Measurements from ENCODE around the gene PTX4. TPM values are rescaled to one million over a fixed set of nuclear protein-coding genes. Genes with fewer than 3 reads are reported as not detected.

PTX4 gene
- total and polyA plus RNA-seq, 9 of the 15 experiments (the other 6 are each of a cell fraction or from before 2014, with no cell fraction given) = 0.11 TPM; not detected in 8

GRCh38 chr16:1492923-1493745 lies 4.4 kb upstream of the PTX4 start, which contains the start of gene TELO2 (continued):
- TF ChIP-seq RERE (CRISPR knock-in tag; IDR thresholded peaks at IDR 0.05; ENCODE audit: borderline replicate concordance) (0 out of 2 replicates have a peak, but pooled peaks have one; percentile 56), JUN (IDR thresholded peaks at IDR 0.05; ENCODE audit: borderline replicate concordance, low read depth, low read length) (no peak), JUN (CRISPR knock-in tag; IDR thresholded peaks at IDR 0.05; ENCODE audit: borderline replicate concordance) (0 out of 2 replicates have a peak, but pooled peaks have one; percentile 52), NFIC (IDR thresholded peaks at IDR 0.05) (peak; percentile 82), SMARCA4 (IDR thresholded peaks at IDR 0.05) (no peak), ZNF165 (CRISPR knock-in tag; IDR thresholded peaks at IDR 0.05; ENCODE audit: borderline replicate concordance) (0 out of 2 replicates have a peak, but pooled peaks have one; percentile 10), FOXP1 (CRISPR knock-in tag; IDR thresholded peaks at IDR 0.05) (peak; percentile 94; the same call in 1 of the 2 replicates), MTA3 (IDR thresholded peaks at IDR 0.05; ENCODE audit: borderline replicate concordance) (peak; percentile 72; the same call in 1 of the 2 replicates), IRF9 (tag; IDR thresholded peaks at IDR 0.05) (no peak), MAX (CRISPR knock-in tag; IDR thresholded peaks at IDR 0.05) (peak; percentile 94), SAP30 (IDR thresholded peaks at IDR 0.05; ENCODE audit: borderline replicate concordance, insufficient read depth, low read depth, low read length, poor library complexity, severe bottlenecking) (peak; percentile 93), MXD1 (CRISPR knock-in tag; IDR thresholded peaks at IDR 0.05; ENCODE audit: borderline replicate concordance, poor library complexity, severe bottlenecking) (peak; percentile 45), TFE3 (CRISPR knock-in tag; IDR thresholded peaks at IDR 0.05) (no peak), NR2C2 (CRISPR knock-in tag; IDR thresholded peaks at IDR 0.05) (peak; percentile 83), NR2C2 (tag; IDR thresholded peaks at IDR 0.05) (peak; percentile 97), MYBL2 (IDR thresholded peaks at IDR 0.05; ENCODE audit: low read depth) (no peak), MYBL2 (CRISPR knock-in tag; IDR thresholded peaks at IDR 0.05; ENCODE audit: borderline replicate concordance) (no peak), ELF2 (CRISPR knock-in tag; IDR thresholded peaks at IDR 0.05) (no peak; the same call in 1 of the 2 replicates)
